HG02798 (cell line): ENCODE measurements around the gene IGF1.

ENCODE experiments used
- ATAC-seq: cut with Tn5 transposase; IDR thresholded peaks from one replicate; pipeline ENCODE4 v1.9.1; 2021; ENCODE audit warnings: mild to moderate bottlenecking; ENCODE audit not compliant: unreplicated experiment, poor library complexity

Gene IGF1

DNA sequence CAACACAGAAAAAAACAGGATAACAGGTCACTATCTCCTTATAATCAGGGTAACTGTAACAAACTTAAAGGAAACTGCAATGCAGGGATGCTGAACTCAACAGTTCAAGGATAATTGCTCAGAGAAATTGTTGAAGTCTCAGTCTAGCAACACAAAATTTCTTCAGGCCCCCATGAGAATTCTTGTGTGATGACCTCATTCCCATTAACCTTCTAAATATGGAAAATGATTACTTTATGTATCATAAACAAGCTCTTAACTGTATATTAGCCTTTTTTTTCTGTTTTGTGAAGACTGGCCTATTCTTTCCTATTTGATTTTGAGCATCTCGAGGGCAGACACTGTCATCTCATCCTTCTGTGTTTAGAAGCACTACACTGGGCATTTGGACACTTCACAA, 47.1 kb downstream of the IGF1 start:
- no peak for ATAC-seq

DNA sequence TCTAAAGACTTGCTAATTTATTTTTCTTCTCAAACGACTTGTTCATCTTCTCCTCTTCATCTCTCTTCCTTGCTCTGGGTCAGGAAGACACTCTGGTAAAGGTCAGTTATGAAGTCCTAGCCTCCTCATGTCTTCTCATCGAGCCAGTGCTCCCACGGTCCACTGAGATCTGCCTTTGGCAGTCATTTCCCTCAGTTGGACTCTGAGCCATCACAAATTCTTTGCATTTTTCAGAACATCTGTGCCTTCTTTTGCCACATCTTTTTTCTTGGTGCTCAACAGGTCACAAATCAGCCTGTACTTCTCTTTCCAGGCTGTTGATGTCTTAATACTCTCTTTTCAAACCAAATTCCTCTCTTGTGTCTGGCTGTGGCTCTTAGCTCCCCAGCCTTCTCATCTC, 49.7 kb downstream of the IGF1 start:
- no peak for ATAC-seq

DNA sequence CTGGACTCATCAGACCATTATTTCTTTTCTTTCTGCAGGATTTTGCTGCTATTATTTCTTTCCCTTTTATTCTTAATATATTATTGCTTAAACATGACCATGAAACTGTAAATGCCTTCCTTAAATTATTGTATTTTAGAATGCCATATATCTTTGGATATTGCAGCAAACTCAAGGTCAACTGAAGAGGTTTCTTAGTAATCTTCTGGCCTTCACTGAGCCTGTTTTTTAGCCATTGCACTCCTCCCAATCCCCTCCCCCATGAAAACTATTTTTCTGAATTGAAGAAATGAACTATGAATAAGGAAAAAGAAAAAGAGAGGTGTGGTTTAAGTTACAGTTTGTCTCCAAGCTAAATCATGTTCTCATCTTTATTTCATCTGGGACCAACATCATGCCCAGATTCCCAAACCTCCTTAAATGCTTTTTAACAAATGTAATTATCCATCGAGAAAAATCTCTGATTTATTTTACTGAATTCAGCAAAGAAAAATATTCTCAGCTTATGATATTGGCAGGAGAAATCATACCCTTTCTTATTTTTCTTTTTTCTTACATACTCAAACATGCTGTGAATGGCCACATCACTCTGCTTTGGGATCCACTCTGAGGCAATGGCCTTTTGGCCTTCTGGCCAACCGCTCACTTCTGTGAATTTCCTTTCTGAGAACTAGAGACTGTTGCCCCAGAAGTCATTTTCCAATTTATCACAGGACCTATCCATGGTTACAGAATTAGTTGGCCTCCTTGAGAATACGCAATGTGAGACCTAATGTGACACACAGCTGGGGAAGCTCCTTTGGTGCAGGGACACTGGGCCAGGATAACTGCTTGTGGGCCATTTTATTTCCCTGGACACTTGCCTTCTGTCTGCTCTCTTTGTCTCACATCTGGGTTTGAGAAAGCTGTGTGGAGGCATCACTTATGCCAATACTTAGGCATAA, 50.9 kb downstream of the IGF1 start:
- ATAC-seq = no peak

DNA sequence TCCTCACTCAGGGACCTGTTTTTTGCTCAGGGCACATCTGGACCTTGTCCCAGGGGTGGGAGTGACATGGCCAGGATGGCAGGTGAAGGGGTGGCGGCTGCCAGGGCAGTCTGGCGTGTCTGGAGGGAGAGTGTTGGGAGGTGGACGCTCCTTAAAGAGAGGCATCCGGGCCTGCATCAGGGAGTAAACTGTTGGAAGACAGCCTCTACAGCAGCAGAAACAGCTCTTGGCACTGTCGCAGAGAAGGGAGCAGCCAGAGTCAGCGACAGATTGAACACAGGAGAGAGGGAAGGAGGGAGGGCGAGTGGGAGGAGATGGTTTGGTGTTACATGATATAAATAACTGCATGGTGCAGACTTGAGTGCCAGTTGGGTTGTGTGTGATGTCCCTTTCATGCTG, 52.8 kb downstream of the IGF1 start:
- ATAC-seq = no peak

DNA sequence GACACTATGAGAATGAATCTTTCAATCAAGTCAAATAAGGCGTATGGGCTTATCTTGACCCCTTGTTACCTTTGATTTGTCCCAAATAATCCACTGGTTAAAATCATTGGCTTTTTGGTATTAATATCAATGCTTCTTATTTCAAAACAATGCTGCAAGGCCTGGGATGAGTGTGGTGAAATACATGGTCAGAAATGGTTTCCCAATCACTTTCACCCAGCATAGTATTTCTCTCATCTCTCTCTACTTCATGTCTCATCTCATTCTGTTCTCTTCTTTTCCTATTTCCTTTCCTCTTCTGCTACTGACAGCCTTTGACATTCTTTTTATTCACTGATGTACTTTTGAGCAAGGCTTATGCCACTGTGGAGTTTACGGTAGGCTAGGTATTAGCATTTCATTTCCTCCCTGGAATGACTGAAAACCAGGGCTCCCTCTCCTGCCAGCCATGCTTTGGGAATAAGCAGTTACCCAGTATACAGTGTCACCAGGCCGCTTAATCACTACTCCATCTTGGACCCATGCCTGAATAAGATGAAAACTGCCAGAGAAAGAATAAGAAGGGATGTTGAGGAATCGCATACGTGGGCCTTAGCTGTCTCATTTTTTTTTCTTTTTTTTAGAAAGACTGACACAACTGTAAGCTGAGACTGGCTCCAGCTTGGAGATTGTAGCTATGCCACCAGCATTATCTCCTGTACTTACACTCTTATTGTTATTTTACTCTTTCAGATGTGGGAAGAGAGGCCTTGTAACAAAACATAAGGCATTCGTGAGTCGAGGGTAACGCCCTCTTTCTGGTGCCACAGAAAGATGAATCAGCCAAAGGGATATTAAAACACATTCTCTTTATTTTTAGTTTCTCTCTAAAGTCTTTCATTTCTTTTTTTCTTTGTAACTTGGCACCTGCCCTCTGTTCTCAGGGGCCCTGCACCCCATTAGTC, 53.5 kb downstream of the IGF1 start:
- no peak for ATAC-seq

DNA sequence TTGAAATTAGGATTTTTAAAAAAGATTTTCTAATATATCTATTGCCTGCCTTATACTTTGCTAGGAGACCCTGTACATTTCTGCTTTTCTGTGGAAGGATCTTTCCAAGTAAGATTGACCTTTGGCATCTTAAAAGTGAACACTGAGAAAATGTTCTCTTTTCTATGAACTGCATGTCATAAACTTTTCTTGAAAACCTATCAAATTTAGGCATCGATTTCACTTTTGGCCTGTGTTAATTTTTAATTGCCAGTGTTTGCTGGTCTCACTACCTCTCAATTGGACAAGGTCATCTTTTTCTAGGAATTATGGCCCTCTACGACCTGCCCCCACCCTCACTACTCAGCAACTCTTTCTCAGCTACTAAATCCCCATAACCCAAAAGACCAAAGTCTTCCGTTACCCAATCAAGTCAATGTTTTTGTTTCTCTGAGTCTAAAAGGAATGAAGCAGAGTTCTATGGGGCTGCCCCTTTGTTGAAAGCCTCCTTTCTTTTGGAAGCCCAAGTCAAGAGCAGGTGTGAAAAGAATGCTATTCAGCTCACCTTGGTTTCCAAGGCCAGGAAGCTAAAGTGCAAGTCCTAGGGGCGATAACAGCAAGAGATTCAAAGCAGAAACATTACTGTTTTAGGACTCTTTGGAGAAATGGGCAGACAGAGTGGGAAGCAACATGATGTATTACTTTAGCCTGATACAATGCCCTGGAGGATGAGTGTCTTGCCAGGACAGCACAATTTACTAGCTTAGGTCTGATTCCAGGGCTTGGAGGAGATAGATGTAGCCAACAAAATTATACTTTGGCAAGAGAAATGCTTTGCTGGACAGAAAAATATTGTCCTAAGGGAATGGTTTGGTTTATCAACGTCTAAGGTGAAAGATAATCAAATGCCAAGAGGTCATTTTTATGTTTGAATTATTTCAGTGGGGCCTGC, 55.0 kb downstream of the IGF1 start:
- no peak for ATAC-seq

DNA sequence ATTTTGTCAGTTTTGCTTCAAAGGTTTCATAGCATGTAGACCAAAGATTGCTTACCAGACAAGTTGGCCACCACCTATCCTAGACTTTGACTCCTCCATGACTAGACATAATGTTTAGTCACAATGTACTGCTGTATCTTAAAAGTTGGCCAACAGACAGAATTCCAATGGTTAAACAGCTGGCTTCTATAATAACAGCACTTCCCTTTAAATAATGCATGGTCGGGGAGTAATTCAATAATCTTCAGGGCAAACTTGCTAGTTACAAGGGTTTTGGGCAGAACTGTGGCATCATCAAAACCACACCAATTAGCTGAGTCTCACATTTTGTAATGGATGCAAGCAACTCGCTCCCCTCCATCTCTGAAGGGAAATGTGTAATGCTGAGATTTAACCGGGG, 56.9 kb downstream of the IGF1 start:
- ATAC-seq = no peak

DNA sequence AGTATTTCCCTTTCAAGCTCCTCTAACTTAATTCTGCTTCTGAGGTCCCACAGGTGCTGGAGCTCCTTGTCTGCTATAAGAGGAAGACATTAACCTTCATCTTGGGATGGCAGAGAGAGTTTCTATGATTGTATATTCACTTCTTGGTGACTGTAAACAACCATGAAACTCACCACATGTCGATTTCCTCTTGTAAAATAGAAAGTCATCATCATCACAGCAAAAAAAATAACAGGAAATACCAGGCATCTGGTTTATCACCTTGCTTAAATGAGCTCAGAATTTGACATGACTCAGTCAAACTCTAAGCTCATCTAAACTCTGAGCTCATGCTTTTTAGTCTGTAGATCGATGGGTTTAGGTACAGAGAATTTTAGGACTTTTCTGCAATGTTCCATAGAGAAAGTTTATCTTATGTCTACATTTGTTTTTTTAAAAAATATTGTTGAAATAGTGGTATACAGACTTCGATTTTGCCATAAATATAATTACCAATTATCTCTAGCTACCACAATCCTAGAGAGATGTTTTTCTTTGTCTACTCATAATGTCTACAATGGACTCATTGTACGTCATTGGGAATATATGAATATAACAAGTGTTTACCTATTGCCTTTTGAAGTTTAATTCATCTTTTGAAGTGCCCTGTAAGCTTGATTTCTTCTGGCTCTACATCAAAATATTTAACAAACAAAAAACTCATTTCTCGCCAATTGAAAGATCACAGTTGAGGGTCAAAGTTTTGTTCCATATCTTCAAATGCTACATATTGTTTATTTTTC, 58.4 kb downstream of the IGF1 start:
- ATAC-seq = no peak

DNA sequence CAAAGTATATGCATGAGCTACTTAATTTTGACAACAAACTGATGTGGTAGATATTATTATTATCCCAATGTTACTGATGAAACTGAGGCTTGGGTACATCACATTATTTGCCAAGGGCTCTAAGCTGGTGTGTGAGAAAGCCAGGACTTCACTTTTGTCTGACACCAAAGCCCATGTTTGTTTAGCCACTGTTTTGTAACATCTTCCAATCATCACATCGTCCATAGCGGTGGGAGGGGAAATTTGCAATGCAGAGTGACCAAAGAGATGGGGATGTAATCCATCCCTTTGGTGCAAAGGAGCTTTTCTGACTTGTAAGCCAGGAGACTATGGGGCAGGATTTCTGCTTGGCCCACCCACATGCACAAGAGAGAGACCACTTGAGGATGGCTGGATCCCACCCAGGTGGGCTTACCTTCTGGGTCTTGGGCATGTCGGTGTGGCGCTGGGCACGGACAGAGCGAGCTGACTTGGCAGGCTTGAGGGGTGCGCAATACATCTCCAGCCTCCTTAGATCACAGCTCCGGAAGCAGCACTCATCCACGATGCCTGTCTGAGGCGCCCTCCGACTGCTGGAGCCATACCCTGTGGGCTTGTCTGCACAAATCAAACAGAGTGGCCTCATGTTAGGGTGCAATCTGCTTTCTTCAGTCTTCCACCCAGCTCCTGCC, 61.1 kb downstream of the IGF1 start:
- ATAC-seq = no peak

DNA sequence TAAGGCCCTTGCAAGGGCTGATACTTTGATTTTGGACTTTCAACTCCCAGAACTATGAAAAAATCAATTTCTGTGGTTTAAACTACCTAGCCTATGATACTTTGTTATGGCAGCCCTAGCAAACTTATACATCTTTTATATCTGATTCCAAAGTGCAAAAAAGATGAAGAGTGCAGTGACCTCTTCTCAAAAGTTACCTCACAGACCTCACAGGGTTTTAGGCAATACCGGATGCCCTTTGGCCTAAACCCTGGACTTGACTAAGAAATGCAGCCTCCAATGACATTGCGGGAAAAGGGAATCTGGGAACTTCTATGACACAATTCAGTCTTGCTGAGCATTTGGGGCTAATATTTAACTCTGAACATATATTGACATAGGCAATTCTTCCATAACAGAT, 63.3 kb downstream of the IGF1 start:
- ATAC-seq = no peak

DNA sequence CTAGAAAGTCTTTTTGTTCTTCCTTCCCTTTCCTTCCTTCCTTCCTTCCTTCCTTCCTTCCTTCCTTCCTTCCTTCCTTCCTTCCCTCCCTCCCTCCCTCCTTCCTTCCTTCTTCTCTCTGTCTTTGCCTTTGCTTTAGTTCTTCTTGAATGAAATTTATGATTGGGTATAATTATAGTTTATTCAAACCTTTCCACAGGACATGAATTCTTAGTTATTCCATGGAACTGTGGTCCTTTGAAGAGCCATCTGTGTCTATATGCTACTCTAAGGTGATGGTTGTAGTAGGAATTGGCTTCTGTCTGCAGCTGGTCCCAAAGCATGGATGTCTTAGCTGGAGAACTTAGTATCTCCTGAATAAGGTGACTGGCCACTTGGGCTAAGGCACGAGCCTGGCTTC, 64.8 kb downstream of the IGF1 start:
- no peak for ATAC-seq

DNA sequence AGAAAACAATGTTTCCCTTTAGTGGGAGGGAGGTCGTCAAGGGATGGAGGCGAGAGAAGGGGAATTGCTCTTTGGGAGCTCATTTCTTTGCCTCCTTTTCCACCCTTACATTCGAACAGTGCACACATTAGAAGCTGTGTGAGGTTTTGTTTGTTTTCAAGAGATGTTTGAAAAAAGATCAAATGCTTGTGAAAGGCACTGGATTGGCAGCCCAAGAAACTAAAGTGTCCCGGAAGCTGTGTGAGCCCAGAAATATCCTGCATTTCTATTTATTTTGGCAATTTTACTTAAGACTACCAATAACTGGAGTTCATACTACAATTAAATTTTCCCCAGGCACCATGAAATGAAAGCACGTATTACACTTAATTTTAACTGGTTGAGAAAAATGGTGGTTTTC, 67.0 kb downstream of the IGF1 start:
- ATAC-seq = no peak

DNA sequence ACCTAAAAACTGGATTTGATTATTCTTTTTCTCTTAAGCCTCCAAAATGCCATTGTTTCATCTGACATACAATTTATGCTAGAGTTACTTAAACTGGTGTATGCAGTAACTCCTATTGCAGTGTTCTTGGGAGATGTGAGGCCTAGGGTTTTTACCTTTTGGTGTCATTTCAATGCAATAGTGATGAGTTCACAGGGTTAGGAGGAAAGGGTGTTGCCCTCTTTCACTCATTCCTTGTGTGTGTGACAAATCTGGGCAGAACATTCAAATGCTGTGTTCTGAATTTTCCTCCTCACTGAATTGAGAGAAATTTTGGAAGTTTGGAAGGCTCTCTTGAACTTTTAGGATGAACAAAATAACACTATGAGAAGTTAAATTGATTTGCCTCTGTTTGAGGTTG, 69.9 kb downstream of the IGF1 start:
- no peak for ATAC-seq

DNA sequence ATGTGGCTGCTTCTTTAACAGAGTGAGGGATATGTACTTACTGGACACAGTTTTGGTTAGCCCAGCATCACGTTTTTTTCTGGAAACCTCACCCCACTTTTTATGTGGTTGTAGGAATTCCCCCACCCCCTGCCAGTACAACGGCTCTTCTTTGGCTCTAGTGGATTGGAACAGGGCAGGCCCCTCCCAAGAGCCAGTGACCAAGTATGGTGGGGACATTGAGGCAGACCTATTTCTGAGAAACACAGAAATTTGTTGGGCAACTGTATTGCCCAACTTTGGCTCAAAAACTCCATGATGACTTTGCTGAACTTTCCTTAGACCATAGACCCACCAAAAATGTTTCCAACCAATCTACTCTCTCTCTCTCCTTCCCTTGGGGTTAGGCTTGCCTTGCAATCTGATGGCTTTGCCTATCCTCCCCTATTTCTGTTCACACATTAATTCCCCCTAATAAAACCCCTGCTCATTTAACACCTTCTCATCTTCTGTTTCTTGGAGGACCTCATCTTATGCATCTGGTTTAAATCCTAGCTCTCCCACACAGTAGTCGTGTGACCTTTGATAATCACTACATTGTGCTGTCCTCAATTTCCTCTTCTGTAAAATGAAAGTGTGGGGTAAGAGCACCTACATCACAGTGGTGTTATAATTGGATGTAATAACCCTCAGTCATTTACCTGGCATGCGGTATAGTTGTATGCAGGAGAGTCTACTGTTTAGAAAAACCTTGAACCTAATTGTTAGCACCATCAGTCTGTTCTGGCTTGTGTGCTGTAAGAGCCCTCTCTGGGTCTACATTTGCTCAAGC, 71.7 kb downstream of the IGF1 start:
- no peak for ATAC-seq

DNA sequence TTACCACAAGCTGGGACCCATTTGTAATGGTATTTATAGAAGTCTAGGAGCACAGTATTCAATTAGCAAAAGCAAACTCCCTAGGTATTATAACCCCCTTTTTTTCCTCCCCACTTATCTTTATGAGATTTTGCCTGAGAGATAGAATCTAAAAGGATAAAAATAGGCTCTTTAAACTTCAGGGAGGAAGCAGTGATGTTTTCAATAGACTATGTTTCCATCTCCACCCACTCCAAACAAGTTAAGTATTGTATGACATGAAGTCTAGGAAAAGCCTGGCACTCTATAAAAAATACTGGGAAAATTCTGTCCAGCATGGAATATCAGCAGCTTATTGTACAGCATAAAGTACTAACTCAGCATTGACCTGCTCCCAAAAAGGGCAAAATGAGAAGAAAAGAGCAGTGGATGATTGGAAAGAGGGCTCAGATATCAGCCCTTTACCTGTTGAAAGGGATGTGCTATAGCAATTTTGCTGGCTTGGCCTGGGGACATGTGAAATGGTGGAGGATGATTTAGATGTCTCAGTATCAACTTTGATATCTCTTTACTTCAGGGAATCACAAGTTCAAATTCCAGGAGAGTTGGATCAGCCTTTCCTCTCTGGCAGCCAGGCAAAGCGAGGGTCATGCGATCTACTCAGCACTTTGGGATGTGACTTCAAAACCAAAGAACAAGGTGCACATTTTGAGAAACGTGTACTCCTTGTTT, 72.4 kb downstream of the IGF1 start:
- ATAC-seq = no peak

DNA sequence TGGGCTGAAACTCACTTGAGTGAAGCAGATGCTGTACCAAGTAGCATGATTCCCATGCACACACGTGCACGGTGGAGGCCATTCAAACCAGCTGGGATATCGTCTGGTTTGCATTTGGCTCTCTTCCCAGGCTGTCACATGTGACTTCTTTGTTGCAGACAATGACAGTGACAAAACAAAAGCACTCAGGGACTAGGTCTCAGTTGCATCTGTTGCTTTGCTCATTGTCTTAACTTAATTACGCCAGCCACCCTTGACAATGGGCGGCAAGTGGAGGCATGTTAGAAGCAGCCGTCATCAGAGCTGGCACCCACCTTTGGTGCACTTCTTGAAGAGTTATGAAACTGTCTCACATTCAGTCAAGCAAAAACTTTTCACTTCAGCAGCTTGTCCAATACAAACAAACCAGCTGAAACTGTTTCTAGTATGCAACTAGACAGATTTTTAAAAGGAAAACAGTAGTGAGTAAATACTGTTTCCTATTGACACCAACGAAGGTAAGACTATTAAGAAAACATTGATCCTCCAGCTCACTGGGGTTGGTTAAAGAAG, 74.3 kb downstream of the IGF1 start:
- peak; percentile 61 for ATAC-seq

DNA sequence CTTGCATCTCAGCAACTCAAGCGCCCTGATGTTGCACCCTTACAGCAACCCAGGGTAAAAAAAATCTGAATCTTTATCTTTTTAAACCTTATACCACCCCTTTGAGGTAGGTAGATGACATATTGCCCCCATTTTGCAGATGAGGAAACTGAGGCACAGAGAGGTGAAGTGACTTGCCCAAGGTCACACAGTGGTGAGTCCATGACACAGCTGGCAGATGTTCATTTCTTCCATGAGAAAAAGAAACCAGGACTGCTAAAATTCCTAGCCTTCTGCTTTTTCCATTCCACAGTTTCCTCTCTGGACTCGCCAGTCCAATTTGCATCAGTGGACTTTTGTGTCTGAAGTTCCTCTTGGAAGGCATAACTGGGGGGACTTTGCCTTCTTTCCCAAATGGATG, 79.3 kb downstream of the IGF1 start:
- no peak for ATAC-seq
